Islet precursor cell (in vitro differentiated cells): ENCODE results near the gene ULK3.

Experiments
- DNase-seq: peaks from one replicate; pipeline ENCODE4 v3.0.0-alpha.2; 2018

ULK3 gene

DNA sequence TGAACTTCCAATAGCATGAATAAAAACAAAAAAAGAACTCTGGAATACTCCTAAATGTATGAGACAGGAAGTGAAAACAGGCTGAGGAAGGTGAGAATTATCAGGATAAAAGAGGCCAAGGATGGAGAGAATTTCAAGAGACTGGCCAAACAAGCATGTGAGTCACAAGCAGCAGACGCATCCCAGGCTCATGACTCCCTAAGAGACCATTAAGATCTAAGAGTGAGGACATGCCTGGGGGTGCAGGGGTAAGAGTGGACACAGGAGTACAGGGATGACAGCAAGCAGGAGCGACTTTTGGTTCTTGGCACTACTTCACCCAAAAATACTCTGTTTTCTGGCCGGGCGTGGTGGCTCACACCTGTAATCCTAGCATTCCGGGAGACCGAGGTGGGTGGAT, 23.1 kb upstream of the ULK3 start:
- DNase-seq: peak; percentile 87

DNA sequence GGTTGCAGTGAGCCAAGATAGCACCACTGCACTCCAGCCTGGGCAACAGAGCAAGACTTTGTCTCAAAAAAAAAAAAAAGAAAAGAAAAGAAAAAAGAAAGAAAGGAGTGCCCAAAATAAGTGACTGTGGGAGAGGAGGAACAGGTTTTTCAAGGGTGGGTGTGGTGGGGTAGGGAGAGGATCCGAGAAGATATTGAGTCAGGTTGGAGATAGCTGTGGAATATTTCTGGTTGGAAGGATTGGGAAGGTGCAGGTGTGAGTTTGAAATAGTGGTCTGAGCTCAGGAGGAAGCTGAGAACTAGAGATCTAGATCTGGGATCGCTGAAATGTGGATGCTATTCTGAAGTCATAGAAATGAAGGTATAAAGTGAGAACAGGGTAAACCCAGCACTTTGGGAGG, 22.4 kb upstream of the ULK3 start:
- no peak for DNase-seq

DNA sequence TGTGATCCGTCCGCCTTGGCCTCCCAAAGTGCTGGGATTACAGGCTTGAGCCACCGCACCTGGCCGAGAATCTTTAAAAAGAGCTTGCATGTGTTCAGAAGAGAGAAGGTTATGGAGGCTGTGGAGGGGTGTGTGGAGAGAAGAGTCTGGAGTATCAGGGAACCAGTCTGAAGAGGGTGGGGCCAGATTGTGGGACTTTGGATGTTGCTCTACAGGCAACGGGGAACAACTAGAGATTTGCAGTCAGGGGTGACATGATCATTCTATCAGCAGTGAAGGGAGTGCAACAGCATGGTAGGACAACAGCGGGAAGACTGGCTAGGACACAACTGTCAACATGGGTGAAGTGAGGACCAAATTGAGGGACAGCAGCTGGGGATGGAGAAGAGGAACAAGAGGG, 21.3 kb upstream of the ULK3 start:
- no peak for DNase-seq

DNA sequence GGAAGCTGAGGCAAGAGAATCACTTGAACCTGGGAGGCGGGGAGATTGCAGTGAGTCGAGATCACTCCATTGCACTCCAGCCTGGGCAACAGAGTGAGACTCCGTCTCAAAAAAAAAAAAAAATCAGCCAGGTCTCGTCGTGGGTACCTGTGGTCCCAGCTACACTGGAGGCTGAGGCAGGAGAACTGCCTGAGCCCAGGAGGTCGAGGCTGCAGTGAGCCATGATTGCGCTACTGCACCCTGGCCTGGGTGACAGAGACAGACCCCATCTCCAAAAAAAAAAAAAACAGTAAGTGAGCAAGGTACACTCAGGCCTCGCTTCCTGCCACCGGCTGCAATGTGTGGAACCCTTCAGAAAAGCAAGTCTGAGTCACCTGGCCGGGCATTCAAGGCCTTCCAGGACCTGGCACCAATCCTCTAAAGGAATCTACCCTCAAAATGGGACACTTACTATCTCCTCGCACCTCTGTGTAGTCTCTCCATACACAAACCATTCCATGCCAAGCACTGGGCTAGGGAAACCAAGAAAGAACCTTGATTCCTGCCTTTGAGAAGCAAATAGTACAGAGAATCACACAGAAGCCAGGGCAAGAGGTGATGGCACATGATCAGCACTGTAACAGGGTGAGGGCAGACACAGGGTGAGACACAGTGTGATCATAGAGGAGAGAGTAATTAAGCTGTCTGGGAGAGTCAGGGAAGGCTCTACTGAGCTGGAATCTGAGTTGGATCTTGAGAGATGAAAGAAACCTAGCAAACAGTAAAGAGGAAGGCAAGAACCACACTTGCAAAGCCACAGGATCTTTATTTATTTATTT, 20.5 kb upstream of the ULK3 start:
- peak; percentile 70 for DNase-seq

DNA sequence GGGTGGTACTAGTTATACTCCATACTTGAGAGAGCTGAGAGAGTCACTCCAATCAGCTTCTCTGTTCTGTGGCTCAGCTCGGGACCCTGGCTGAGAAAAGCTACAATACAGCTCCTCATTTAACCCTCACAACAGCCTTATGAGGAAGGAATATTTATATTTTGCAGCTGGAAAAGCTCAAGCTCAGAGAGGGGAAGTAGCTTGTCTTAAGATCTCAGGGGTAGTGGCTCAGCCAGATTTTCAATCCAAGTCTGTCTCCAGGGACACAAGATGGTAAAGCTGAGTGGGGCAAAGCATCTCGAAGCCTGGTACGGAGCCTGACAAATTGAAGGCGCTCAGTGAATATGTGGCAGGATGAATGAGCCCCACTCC, 15.4 kb upstream of the ULK3 start:
- DNase-seq: no peak

DNA sequence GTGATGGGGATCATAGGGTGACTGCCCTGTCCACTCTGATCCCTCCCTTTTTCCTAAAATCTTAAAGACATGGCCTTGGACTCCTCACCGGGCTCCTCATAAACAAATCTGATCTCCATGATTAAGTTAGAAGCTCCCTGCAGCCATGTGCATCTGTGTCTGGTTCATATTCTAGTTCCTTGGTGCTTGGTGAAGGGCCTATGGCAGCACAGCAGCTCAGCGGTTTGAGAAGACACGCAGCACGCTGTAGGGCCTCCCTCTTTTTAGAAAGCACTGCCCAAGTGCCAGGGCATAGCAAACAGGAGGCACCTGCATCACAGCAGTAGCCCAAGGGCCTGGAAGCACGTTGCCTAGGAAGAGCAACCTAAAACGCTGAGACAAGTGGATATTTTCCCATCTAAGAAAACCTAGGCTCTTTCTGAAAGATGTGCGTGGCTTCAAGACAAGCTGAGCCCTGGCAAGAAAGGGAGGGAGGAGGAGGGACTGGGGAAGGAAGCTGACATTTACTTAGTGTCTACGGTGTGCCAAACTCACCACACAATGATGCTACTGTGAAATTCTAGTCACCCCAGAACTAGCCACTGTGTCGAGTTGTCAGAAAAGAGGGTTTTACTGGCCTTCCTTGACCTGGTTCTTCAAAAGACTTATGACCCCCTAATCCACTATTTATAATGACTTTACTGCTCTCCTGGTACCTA, 14.9 kb upstream of the ULK3 start:
- DNase-seq: no peak

DNA sequence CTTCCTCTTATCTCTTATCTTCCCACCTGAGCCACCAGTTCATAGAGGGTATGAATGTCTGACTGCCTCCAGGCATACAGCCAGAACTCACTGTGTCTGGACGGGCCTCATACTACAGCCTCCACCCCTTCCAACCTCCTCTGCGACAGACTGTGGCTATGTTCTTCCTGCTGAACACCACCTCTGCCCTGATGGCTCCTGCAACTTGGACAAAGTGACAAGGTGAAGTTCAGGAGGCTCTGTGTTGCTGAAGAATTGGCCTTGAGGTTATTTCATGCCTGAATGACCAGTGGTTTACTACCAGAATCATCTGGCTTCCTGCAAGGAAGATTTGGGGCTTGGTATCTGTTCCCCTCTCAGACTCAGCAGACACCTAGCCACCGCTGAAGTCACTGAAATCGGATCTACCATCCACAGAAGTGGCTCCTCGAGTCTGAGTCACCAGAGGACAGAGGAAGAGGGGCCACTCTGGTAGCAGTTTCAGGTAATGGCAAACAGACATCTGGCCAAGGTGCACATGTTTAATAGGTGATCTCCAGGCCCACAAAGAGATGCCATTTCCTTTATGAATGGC, 14.2 kb upstream of the ULK3 start:
- DNase-seq: no peak

DNA sequence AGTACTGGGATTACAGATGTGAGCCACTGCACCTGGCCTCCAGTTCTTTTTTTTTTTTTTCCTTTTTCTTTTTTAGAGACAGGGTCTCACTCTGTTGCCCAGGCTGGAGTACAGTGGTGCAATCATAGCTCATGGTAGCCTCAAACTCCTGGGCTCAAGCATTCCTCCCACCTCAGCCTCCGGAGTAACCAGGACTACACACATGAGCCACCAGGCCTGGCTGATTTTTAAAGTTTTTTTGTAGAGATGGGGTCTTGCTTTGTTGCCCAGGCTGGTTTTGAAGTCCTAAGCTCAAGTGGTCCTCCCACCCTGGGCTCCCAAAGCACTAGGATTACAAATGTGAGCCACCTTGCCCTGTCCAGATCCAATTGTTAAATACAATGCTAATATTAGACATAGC, 13.6 kb upstream of the ULK3 start:
- no peak for DNase-seq

DNA sequence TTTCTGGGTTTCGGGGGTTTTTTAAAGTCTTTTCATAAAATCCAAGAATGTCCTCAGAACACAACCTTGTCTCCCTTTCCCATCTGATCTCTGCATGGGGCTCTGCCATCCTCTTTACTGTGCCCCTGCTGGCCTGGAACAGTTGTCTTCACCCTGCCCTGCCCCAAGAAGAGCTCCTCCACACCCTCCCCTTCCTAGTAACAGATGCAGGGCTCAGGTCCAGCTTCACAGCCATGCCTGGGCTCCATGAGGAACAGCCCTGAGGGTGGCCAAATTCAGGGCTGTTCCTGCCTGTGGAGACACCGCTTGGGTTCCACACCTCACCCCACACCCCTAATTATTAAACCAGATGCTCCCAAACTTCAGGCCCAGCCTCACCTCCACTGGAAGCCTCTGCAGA, 12.9 kb upstream of the ULK3 start:
- no peak for DNase-seq

DNA sequence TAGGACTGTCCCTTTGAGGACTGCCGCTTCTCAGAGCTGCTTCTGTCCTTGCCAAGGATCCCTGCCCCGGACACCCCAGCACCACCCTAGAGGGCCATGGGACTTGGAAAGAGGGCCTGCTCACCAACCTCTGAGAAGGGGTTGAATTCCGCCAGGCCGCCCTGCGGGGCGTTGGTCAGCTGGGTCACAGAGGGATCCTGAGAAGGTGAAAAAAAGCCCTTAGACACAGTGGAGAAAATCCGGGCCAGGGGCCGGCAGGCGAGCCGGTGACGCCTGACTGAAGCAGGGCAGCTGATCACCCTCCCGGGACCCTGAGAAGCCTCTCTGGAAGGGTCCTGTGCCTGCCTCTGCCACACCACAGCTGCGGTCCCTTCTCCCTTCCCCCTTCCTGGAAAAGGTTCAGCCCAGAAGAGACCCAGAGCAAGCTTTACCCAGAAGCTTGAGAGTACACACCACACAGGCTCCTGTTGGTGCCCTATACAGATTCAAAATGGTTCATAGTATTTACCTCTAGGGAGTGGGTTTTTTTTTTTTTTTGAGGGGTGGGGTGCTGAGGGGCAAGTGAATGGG, 11.6 kb upstream of the ULK3 start:
- no peak for DNase-seq

DNA sequence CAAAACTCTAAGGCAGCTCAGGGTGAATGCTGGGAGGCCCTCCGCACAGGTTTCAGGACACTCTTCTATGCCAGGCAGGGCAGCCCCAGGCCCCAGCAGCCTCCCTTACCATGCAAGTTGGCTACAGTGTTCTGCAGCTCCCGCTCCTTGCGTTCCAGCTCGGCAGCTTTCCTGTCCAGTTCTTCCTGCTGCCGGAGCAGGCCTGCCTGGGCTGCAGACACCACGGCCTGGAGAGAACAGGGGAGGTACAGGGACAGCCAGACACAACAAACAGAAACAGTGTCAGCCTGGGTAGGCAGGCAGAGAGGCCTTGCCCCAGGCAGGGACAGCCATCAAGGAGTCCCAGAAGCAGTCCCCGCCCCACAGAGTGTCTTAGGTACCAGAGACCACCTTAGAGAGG, 9.0 kb upstream of the ULK3 start:
- peak; percentile 74 for DNase-seq

DNA sequence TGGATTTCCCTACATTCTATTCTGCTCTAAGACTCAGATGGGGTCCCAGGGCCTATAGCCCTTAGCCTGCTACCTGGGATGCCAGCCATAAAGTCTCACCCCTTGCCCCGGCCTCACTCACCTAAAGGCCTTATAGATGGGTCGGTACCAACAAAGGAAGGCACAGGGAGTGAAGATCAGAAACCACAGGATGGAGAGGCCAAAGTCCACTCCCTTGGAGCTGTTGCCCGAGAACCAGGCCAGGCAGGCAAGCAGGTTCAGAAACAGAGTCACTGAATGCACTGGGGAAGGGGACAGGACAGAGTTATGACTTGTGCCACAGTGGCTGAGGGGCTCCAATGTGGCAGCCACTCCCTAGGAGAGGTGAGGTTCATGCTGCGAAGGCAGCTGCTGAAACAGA, 7.4 kb upstream of the ULK3 start:
- no peak for DNase-seq

DNA sequence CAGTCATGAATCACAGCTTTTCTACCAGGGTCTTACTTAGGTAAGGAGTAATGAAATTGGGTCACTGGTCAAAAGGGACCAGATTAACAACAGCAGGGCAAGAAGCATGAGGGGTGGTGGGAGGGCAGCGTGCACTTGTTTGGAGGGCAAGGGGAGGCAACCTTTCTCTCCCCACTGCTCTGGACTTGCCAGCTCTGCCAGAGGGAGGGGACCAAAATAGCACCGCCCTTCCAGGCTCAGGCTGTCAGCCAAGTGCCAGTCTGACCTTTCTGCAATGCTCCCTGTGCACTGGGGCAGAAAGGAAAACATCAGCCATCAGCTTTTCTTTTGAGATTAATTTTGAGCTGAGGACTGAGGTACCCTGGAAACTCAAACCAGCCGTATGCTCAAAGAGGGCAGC, 4.5 kb upstream of the ULK3 start:
- DNase-seq: no peak

DNA sequence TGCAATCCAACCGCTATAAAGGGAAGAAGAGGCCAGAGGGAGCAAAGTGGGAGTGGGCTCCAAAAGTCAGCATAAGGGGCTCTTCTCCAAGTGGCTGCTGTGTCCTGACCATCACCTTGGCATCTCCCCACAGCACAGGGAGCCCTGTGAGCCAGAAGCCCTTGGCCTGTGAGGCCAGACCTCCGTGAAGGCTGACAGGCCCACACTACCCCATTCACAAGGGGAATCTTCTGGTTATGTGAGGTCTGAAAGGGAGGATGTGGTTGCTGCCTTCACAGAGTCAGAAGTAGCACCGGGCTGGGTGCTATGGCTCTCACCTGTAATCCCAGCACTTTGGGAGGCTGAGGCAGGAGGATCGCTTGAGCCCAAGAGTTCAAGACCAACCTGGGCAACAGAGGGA, 2.6 kb upstream of the ULK3 start:
- DNase-seq: no peak

DNA sequence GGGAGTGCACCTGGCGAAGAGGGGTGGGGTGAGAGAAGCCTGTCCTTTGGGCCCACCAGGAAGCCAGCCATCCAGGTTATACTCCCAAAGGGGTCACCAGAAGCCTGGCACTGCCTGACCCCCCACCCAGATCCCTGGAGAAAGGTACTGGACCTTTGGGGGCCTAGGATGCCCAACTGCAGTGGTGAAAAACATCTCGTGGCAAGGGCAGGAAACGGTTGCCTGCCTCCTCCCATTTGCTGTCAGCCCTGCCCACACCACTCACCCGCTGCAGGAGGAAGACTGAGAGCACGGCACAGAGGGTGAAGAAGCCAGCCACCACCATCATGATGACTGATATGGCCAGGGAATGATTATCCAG, 2.2 kb upstream of the ULK3 start:
- no peak for DNase-seq

DNA sequence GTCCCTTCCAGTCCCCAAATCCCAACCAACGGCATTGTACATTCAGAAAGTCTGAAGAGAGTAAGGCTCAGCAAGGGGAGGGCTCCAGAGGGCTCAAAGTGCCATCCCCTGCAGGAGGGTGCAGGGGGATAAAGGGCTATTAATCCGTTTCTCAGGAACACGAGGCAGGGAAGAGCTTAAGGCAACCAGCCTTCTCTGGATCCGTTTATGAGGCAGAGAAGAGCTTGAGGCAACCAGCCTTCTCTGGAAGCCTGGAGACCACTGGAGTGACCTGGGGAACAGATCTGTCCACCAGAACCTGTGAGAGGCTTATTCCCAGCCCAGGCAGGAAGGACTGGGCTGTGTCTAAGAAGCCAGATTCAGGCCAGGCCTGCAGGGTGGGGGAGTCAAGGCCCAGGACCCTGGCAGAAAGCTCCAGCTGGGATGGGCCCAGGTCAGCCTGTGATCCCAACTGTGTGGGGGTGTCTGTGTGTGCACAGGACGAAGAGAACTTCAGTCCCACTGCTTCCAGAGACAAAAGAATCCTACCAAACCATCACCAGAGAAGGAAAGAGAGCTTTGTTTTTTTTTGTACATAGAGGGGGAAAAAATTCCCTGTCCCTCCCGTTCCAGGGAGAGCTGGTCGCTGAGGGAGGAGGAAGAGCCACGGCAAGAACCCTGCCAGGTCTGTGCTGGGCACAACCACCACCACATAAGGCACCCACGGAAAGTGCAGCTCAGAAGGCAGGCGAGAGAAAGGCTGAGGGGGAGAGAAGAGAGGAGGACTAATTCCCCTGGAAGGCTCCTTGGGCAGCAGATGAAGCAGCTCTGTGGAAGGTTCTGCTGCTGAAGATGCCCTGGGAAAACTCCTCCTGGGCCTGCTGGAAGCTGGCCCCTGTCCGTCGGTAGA, 1.6 kb upstream of the ULK3 start:
- no peak for DNase-seq

DNA sequence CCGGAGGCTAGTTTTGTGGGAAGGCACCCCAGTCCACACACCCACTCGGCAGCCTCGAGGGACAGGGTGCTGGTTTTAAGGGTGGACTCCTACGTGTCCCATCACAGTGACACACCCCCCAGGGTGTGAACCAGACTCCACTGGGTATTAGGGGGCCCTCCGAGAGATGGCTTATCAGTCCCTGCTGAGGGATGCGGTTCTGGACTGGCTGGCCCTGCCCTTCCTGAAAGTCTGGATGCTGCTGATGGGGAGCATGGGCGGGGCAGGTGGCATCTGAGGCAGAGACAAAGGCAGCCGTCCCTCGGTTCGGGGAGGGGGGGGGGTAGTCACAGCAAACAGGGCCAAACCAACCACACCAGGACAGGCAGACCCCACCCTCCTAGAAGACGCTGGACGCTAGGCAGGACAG, 939 bp upstream of the ULK3 start:
- no peak for DNase-seq

DNA sequence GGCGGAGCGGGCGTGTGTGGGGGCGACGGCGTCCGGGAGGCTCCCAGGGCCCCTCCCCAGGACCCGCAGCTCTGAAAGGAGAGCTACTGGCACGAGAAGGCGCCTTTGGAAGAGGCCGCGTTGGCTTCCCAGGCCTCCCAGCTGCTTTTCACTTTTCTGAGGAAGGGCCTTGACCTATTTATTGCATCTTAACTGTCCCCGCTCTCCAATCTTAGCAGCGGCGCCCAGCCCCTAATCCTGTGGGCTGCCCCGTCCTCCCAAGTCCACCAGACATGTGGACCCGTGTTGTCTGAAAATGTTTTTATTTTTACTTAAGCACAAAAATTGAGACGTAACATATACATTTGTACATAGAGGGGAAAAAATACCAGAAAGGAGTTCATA, 481 bp upstream of the ULK3 start:
- DNase-seq: no peak

DNA sequence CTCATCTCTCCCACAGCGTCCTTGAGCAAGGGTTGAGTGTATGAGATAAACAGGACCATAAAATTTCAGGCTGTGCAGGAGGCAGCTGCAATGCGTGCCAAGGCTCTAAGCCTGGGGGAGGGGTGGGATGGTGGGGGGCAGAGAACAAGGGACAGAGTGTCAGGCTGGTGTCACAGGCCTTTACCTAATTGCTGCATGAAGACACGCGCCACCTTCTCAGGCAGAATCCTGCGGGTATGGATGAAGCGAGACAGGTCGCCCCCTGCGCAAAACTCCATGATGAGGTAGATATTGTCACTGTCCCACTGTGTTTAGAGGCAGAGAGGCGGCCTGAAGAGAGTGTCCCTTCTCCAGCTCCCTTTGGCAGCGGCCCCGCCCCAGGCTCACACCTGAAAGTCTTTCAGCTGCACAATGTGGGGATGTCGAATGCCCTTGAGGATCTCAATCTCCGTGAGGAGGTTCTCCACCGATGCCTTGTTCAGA, 1.0 kb downstream of the ULK3 start:
- DNase-seq: no peak

DNA sequence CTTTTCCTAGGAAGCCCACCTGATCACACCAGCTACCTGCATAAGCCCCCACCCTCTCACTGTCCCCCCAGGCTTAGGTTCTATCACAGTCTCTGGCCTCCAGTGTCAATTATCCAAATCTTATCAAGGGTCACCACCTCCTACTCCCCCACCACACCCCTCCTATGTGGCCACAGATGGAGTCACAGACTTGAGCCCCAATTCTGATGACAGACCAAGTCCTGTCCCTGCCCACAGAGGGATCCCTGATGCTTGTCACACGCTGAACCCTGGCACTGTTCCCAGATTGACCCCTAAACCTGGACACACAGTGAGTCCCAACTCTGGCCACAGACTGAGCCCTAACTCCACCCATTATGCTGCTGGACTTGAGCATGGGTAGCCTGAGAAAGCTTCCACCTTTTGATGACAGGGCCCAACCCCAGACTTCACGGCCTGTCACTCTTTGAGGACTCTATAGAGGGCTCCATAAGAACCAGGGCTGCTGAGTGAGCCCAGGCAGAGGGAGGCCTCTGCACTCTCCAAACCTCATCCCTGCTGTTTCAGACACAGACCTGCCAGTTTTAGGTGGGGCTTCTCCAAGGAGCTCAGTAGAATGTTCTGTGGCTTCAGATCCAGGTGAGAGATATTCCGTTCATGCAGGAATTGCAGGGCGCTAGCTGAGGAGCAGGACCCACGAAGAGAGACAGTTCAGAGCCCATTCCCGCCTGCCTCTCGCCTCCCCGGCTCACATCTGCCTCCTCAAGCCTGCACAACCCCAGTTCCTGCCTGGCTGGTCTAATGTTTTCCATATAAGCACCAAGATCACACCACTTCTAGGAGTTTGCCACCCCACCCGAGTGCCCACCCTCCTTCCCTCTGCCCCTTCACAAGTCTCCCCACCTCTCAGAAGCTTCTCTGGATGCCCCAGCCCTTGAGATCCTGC, 1.8 kb downstream of the ULK3 start:
- no peak for DNase-seq

DNA sequence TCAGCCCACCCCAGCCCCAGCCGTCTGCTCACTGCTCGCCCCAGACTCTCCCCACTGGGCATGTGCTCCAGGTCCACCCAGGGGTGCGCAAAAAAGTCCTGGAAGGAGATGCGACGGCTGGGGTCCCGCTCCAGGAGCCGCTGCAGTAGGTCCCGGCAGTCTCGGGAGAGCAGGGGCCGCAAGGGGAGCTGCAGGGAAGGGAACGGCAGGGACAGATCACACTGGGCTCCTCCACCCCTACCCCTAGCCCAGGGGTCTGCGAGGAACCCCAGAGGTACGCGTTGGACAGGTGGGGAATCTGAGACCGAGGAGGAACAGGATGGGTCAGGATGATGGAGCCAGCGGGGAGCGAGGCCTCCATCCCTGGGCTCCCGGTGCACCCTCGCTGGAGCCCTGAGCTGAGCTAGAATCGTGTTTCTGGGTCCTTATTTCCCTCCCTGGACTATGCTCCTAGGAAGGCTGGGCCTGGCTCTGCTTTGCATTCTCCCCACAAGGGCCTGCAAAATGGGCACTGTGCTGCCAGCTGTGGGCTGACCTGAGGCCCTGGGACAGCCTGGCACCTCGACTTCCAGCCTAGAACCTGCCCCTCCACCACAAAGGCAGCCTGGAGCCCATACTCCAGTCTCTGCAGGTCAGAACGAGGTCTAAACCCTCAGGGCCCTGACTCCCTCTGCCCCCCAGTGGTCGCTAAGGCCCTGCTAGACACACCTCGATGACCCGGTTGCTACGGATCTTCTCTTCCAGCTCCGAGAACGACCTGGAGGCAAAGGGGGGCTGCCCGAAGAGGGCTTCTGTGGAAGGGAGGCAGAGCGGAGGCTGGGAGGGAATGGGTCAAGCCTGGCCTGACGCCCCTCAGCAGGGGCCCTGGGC, 3.2 kb downstream of the ULK3 start:
- DNase-seq: no peak
